Coronary artery (tissue), 2 donors: Measurements from ENCODE around the gene STK32B.
"Not testable (repeated sequence)": the region's sequence is repeated elsewhere in the genome, so short reads cannot be mapped to it uniquely, and the experiment has no call there.

Source experiments
- DNase-seq: peaks from one replicate; pipeline ENCODE4 v3.0.0-alpha.2; 2017; ENCODE audit warnings: low spot score
- H3K27ac ChIP-seq, 2 donors: fragments of 200-600 bp; sonication (generic); one replicate each; pipeline ENCODE4 v1.5.1; 2016 to 2019
- H3K4me3 ChIP-seq: fragments of 200-600 bp; sonication (generic); 2 replicates; pipeline ENCODE4 v1.5.1; 2016; ENCODE audit warnings: mild to moderate bottlenecking, moderate library complexity
- CTCF ChIP-seq: fragments of 200-600 bp; sonication (generic); IDR thresholded peaks from one replicate; pipeline ENCODE4 v1.5.1; 2019; ENCODE audit warnings: antibody characterized with exemption

The STK32B gene

GRCh38 chr4:5162909-5163508 lies 111.7 kb downstream of the STK32B start:
- no peak overlapping the region for H3K4me3 ChIP-seq
- TF ChIP-seq CTCF, result no peak
- no peak for DNase-seq
- no peak overlapping the region for H3K27ac ChIP-seq

- Histone ChIP-seq H3K4me3 (no peak overlapping the region), H3K27ac (no peak overlapping the region)
- DNase-seq, result no peak
- no peak for TF ChIP-seq CTCF
These were observed 113.1 kb downstream of the STK32B start for GRCh38 chr4:5164221-5164912.

GRCh38 chr4:5165420-5166369 lies 114.4 kb downstream of the STK32B start:
- TF ChIP-seq CTCF, result no peak
- DNase-seq, result no peak
- H3K27ac ChIP-seq, result no peak overlapping the region
- no peak overlapping the region for H3K4me3 ChIP-seq

- no peak for TF ChIP-seq CTCF
- no peak overlapping the region for H3K4me3 ChIP-seq
- H3K27ac ChIP-seq, result no peak overlapping the region
- DNase-seq, result no peak
These were observed 115.1 kb downstream of the STK32B start for GRCh38 chr4:5166377-5166776.

- Histone ChIP-seq H3K27ac (no peak overlapping the region), H3K4me3 (no peak overlapping the region)
- no peak for DNase-seq
- no peak for TF ChIP-seq CTCF
These were observed 117.6 kb downstream of the STK32B start for GRCh38 chr4:5168891-5169290.

GRCh38 chr4:5175836-5176235 lies 124.6 kb downstream of the STK32B start:
- not testable (repeated sequence) for DNase-seq, H3K27ac ChIP-seq

GRCh38 chr4:5184606-5185005 lies 133.3 kb downstream of the STK32B start:
- H3K4me3 ChIP-seq, result no peak overlapping the region
- no peak overlapping the region for H3K27ac ChIP-seq
- no peak for TF ChIP-seq CTCF
- no peak for DNase-seq

More at GRCh38 chr4:5175836-5176235, 124.6 kb downstream of the STK32B start:
- H3K4me3 ChIP-seq, result not testable (repeated sequence)
